Measurements from ENCODE around the gene VSTM2L. TPM values are rescaled to one million over a fixed set of nuclear protein-coding genes. Genes with fewer than 3 reads are reported as not detected.

Gene VSTM2L
- polyA plus RNA-seq, 2 donors, result 0.26 to 0.57 TPM

- H3K27ac ChIP-seq (ENCODE audit: low read depth in 2 of 2, low read length in 1 of 2), result no peak overlapping the region
- no peak overlapping the region for H3K4me3 ChIP-seq (ENCODE audit: low read depth in 1 of 2, low read length in 2 of 2)
- WGBS, 2 donors, result 56 to 57% methylated on average over 10 of the region's 10 CpGs
- H3K36me3 ChIP-seq (ENCODE audit: control insufficient read depth in 2 of 2, insufficient read depth in 2 of 2, low read length in 1 of 2), result no peaks in the 10 kb centered on the region
- H3K27me3 ChIP-seq (ENCODE audit: control insufficient read depth in 1 of 2, insufficient read depth in 2 of 2, low read length in 2 of 2), result no peaks in the 10 kb centered on the region
- H3K4me1 ChIP-seq (ENCODE audit: control insufficient read depth in 2 of 2, insufficient read depth in 2 of 2, low read length in 1 of 2), result peaks cover 0 to 4% of the 10 kb centered on the region in 2 donors
- H3K9me3 ChIP-seq (ENCODE audit: control insufficient read depth in 2 of 2, insufficient read depth in 1 of 2, low read depth in 1 of 2, low read length in 1 of 2), result no peaks in the 10 kb centered on the region
These were observed 12.5 kb downstream of the VSTM2L start for GRCh38 chr20:37915434-37915787.

GRCh38 chr20:37915800-37916570 is 13.1 kb downstream of the VSTM2L start:
- Histone ChIP-seq H3K36me3 (ENCODE audit: control insufficient read depth in 2 of 2, insufficient read depth in 2 of 2, low read length in 1 of 2) (no peaks in the 10 kb centered on the region), H3K9me3 (ENCODE audit: control insufficient read depth in 2 of 2, insufficient read depth in 1 of 2, low read depth in 1 of 2, low read length in 1 of 2) (no peaks in the 10 kb centered on the region), H3K4me1 (ENCODE audit: control insufficient read depth in 2 of 2, insufficient read depth in 2 of 2, low read length in 1 of 2) (peaks cover 0 to 4% of the 10 kb centered on the region in 2 donors), H3K27ac (ENCODE audit: low read depth in 2 of 2, low read length in 1 of 2) (no peak overlapping the region), H3K27me3 (ENCODE audit: control insufficient read depth in 1 of 2, insufficient read depth in 2 of 2, low read length in 2 of 2) (no peaks in the 10 kb centered on the region), H3K4me3 (ENCODE audit: low read depth in 1 of 2, low read length in 2 of 2) (no peak overlapping the region)
- WGBS, 2 donors, result 21 to 23% methylated on average over 21 of the region's 21 CpGs

DNA sequence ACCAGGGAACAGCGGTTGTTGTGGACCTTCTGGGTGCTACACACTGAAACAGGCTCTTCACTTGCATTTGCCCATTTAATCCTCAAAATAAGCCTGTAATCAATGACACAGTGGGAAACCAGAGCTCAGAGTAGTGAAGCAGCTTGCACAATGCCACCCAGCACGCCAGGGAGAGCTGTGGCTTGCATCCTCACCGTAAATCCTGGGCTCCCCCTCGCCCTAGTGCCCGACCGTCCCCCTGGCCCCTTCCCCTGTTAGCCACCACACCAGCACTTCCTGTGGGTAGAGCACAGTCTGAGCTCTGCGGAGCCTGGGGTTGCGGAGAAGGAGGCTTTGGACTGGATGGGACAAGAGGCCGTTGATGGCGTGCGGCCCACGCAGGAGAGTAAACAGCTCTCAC is 14.5 kb downstream of the VSTM2L start:
- H3K27me3 ChIP-seq (ENCODE audit: control insufficient read depth in 1 of 2, insufficient read depth in 2 of 2, low read length in 2 of 2), result no peaks in the 10 kb centered on the region

DNA sequence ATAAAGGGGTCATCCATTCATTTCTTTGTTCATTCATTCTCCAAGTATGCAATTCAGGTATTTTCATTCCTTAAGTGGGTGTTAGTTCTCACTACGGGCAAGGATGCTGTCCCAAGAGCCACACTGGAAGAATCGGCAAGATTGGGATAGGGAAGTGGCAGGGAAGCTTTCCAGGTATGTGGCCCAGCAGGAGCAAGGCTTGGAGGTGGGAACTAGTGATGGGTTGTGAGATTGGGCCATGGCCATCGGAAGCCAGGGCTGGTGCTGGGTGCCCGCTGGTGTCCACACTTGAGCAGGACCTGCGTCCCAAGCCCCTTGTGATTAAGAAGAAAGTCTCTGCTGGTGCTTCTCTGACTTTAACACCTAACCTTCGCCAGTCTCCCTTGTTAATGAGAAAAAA is 15.1 kb downstream of the VSTM2L start:
- Histone ChIP-seq H3K9me3 (ENCODE audit: control insufficient read depth in 2 of 2, insufficient read depth in 1 of 2, low read depth in 1 of 2, low read length in 1 of 2) (no peaks in the 10 kb centered on the region), H3K27me3 (ENCODE audit: control insufficient read depth in 1 of 2, insufficient read depth in 2 of 2, low read length in 2 of 2) (no peaks in the 10 kb centered on the region), H3K27ac (ENCODE audit: low read depth in 2 of 2, low read length in 1 of 2) (no peak overlapping the region), H3K4me1 (ENCODE audit: control insufficient read depth in 2 of 2, insufficient read depth in 2 of 2, low read length in 1 of 2) (peaks cover 0 to 4% of the 10 kb centered on the region in 2 donors), H3K36me3 (ENCODE audit: control insufficient read depth in 2 of 2, insufficient read depth in 2 of 2, low read length in 1 of 2) (no peaks in the 10 kb centered on the region), H3K4me3 (ENCODE audit: low read depth in 1 of 2, low read length in 2 of 2) (no peak overlapping the region)
- WGBS, 2 donors, result 80 to 86% methylated on average over 6 of the region's 6 CpGs

More for the DNA sequence above, 14.5 kb downstream of the VSTM2L start:
- Histone ChIP-seq H3K4me1 (ENCODE audit: control insufficient read depth in 2 of 2, insufficient read depth in 2 of 2, low read length in 1 of 2) (peaks cover 0 to 4% of the 10 kb centered on the region in 2 donors), H3K27ac (ENCODE audit: low read depth in 2 of 2, low read length in 1 of 2) (no peak overlapping the region), H3K9me3 (ENCODE audit: control insufficient read depth in 2 of 2, insufficient read depth in 1 of 2, low read depth in 1 of 2, low read length in 1 of 2) (no peaks in the 10 kb centered on the region), H3K4me3 (ENCODE audit: low read depth in 1 of 2, low read length in 2 of 2) (no peak overlapping the region), H3K36me3 (ENCODE audit: control insufficient read depth in 2 of 2, insufficient read depth in 2 of 2, low read length in 1 of 2) (no peaks in the 10 kb centered on the region)
- WGBS, 2 donors, result 59 to 73% methylated on average over 12 of the region's 12 CpGs

- no peaks in the 10 kb centered on the region for H3K36me3 ChIP-seq (ENCODE audit: control insufficient read depth in 2 of 2, insufficient read depth in 2 of 2, low read length in 1 of 2)
- H3K4me3 ChIP-seq (ENCODE audit: low read depth in 1 of 2, low read length in 2 of 2), result no peak overlapping the region
- H3K9me3 ChIP-seq (ENCODE audit: control insufficient read depth in 2 of 2, insufficient read depth in 1 of 2, low read depth in 1 of 2, low read length in 1 of 2), result no peaks in the 10 kb centered on the region
- peaks cover 0 to 2% of the 10 kb centered on the region in 2 donors for H3K4me1 ChIP-seq (ENCODE audit: control insufficient read depth in 2 of 2, insufficient read depth in 2 of 2, low read length in 1 of 2)
- WGBS, 2 donors, result 54 to 58% methylated on average over 5 of the region's 5 CpGs
- no peak overlapping the region for H3K27ac ChIP-seq (ENCODE audit: low read depth in 2 of 2, low read length in 1 of 2)
- H3K27me3 ChIP-seq (ENCODE audit: control insufficient read depth in 1 of 2, insufficient read depth in 2 of 2, low read length in 2 of 2), result no peaks in the 10 kb centered on the region
These were observed 16.6 kb downstream of the VSTM2L start for GRCh38 chr20:37919389-37920040.

GRCh38 chr20:37920270-37920669 is 17.3 kb downstream of the VSTM2L start:
- H3K36me3 ChIP-seq (ENCODE audit: control insufficient read depth in 2 of 2, insufficient read depth in 2 of 2, low read length in 1 of 2), result no peaks in the 10 kb centered on the region
- H3K9me3 ChIP-seq (ENCODE audit: control insufficient read depth in 2 of 2, insufficient read depth in 1 of 2, low read depth in 1 of 2, low read length in 1 of 2), result no peaks in the 10 kb centered on the region
- 39 to 43% methylated on average over 6 of the region's 6 CpGs for WGBS, 2 donors
- no peak overlapping the region for H3K27ac ChIP-seq (ENCODE audit: low read depth in 2 of 2, low read length in 1 of 2)
- peaks cover 0 to 2% of the 10 kb centered on the region in 2 donors for H3K4me1 ChIP-seq (ENCODE audit: control insufficient read depth in 2 of 2, insufficient read depth in 2 of 2, low read length in 1 of 2)
- H3K27me3 ChIP-seq (ENCODE audit: control insufficient read depth in 1 of 2, insufficient read depth in 2 of 2, low read length in 2 of 2), result no peaks in the 10 kb centered on the region
- H3K4me3 ChIP-seq (ENCODE audit: low read depth in 1 of 2, low read length in 2 of 2), result no peak overlapping the region

DNA sequence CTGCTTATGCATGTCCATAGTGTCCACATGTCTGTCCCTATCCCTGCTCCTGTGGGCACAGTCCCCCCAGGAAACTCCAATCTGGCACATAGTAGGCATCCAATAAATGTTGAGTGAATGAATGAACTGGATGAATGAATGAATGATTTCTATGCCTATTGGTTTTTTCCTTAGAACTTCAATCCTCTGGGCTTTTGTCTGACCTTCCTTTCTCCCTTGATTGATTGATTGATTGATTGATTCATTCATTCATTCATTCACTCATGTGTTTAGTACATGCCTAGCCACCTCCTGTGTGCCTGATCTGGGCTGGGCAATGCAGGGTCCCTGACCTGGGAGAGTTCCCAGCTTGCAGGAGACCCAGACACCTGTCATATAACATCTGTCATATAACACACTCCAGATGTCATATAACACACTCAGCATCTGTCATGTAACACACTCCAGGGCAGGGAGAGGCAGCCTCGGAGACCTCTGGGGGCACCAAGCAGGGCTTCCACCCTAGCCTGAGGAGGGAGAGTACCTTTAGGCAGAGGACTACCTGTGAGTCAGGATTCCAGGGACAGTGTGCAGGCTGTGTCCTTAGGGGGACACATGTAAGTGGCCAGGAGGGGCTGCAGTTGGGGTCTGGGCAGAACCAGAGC is 17.9 kb downstream of the VSTM2L start:
- Histone ChIP-seq H3K27ac (ENCODE audit: low read depth in 2 of 2, low read length in 1 of 2) (no peak overlapping the region), H3K36me3 (ENCODE audit: control insufficient read depth in 2 of 2, insufficient read depth in 2 of 2, low read length in 1 of 2) (no peaks in the 10 kb centered on the region), H3K4me3 (ENCODE audit: low read depth in 1 of 2, low read length in 2 of 2) (no peak overlapping the region), H3K9me3 (ENCODE audit: control insufficient read depth in 2 of 2, insufficient read depth in 1 of 2, low read depth in 1 of 2, low read length in 1 of 2) (no peaks in the 10 kb centered on the region), H3K27me3 (ENCODE audit: control insufficient read depth in 1 of 2, insufficient read depth in 2 of 2, low read length in 2 of 2) (no peaks in the 10 kb centered on the region), H3K4me1 (ENCODE audit: control insufficient read depth in 2 of 2, insufficient read depth in 2 of 2, low read length in 1 of 2) (peaks cover 0 to under 1% of the 10 kb centered on the region in 2 donors)
- WGBS, 2 donors, result 72 to 74% methylated on average over 1 of the region's 1 CpG

DNA sequence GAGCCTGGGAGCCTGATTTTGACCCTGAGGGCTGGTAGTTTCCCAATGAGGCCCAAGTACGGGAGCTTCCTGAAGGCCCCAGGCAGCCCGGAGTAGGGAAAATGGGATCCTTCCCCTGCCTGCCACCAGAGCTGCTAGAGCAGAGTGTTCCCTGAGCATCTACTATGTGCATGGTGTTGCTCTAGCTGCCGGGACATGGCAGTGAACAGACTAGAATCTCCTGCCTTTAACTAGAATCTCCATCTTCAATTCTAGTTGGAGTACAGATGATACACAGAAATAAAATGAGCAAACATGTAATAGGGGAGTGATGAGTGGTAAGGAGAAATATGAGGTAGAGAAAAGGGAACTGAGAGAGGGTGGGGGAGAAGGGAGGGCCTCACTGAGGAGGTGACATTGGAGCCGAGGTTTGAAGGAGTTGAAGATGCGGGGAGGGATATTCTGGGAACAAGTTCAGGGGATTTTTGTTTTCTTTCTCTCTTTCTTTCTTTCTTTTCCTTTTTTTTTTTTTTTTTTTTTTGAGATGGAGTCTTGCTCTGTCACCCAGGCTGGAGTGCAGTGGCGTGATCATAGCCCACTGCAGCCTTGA is 18.5 kb downstream of the VSTM2L start:
- no peaks in the 10 kb centered on the region for H3K4me1 ChIP-seq (ENCODE audit: control insufficient read depth in 2 of 2, insufficient read depth in 2 of 2, low read length in 1 of 2)
- H3K27me3 ChIP-seq (ENCODE audit: control insufficient read depth in 1 of 2, insufficient read depth in 2 of 2, low read length in 2 of 2), result no peaks in the 10 kb centered on the region
- H3K36me3 ChIP-seq (ENCODE audit: control insufficient read depth in 2 of 2, insufficient read depth in 2 of 2, low read length in 1 of 2), result no peaks in the 10 kb centered on the region
- no peaks in the 10 kb centered on the region for H3K9me3 ChIP-seq (ENCODE audit: control insufficient read depth in 2 of 2, insufficient read depth in 1 of 2, low read depth in 1 of 2, low read length in 1 of 2)
- 82 to 83% methylated on average over 6 of the region's 6 CpGs for WGBS, 2 donors
- H3K27ac ChIP-seq (ENCODE audit: low read depth in 2 of 2, low read length in 1 of 2), result no peak overlapping the region
- H3K4me3 ChIP-seq (ENCODE audit: low read depth in 1 of 2, low read length in 2 of 2), result no peak overlapping the region

DNA sequence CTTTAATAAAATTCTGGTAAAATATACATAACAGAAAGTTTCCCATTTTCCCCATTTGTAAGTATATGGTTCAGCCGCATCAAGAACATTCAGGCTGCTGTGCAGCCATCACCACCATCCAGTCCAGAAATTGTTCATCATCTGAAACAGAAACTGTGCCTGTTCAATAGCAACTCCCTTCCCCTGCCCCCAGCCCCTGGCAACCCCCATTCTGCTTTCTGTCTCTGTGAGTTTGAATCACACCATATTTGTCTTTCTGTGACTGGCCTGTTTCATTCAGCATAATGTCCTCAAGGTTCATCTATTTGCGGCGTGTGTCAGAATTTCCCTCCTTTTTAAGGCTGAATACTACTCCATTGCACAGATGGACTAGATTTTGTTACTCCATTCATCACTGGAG is 19.1 kb downstream of the VSTM2L start:
- Histone ChIP-seq H3K4me3 (ENCODE audit: low read depth in 1 of 2, low read length in 2 of 2) (no peak overlapping the region), H3K4me1 (ENCODE audit: control insufficient read depth in 2 of 2, insufficient read depth in 2 of 2, low read length in 1 of 2) (no peaks in the 10 kb centered on the region), H3K27ac (ENCODE audit: low read depth in 2 of 2, low read length in 1 of 2) (no peak overlapping the region), H3K36me3 (ENCODE audit: control insufficient read depth in 2 of 2, insufficient read depth in 2 of 2, low read length in 1 of 2) (no peaks in the 10 kb centered on the region), H3K27me3 (ENCODE audit: control insufficient read depth in 1 of 2, insufficient read depth in 2 of 2, low read length in 2 of 2) (no peaks in the 10 kb centered on the region), H3K9me3 (ENCODE audit: control insufficient read depth in 2 of 2, insufficient read depth in 1 of 2, low read depth in 1 of 2, low read length in 1 of 2) (no peaks in the 10 kb centered on the region)
- 85 to 90% methylated on average over 3 of the region's 3 CpGs for WGBS, 2 donors

Data from esophagus (tissue), 2 donors.